Large intestine (tissue), 3 donors: Measurements from ENCODE around the gene NUP214. TPM values are rescaled to one million over a fixed set of nuclear protein-coding genes. Genes with fewer than 3 reads are reported as not detected.
"Not testable (repeated sequence)": the region's sequence is repeated elsewhere in the genome, so short reads cannot be mapped to it uniquely, and the experiment has no call there.

Experiments used
- DNase-seq, 2 donors: peaks; one replicate each; pipeline versions ENCODE4 v3.0.0 to v3.0.0-alpha.2; 2013
- H3K27ac ChIP-seq: one replicate; pipeline ENCODE4 v1.5.1; 2013; ENCODE audit warnings: low read length
- H3K27me3 ChIP-seq: 2 replicates; pipeline ENCODE4 v1.6.1; 2013; ENCODE audit warnings: low read length; ENCODE audit not compliant: control insufficient read depth, insufficient read depth
- H3K36me3 ChIP-seq: 2 replicates; pipeline ENCODE4 v1.6.1; 2013; ENCODE audit warnings: low read length; ENCODE audit not compliant: control insufficient read depth, insufficient read depth
- H3K4me1 ChIP-seq: one replicate; pipeline ENCODE4 v1.6.1; 2013; ENCODE audit warnings: low read length; ENCODE audit not compliant: control insufficient read depth, insufficient read depth
- H3K4me3 ChIP-seq: one replicate; pipeline ENCODE4 v1.5.1; 2013; ENCODE audit warnings: low read length
- H3K9me3 ChIP-seq: one replicate; pipeline ENCODE4 v1.6.1; 2013; ENCODE audit warnings: mild to moderate bottlenecking, low read depth, low read length, moderate library complexity; ENCODE audit not compliant: control insufficient read depth
- WGBS: methylation state at CpG from one replicate; pipeline ENCODE4 v1.1.5; 2013; ENCODE audit warnings: low lambda C conversion rate; ENCODE audit not compliant: insufficient coverage; 5-methylcytosine and 5-hydroxymethylcytosine counted together
- polyA plus RNA-seq: library from polyadenylated mRNA; unstranded; fragments of 120-200 nt; gene quantifications from one replicate; pipeline ENCODE4 v1.2.1, GENCODE V29; 2013

Gene NUP214
- polyA plus RNA-seq, 1 donor, result 29.1 TPM

DNA sequence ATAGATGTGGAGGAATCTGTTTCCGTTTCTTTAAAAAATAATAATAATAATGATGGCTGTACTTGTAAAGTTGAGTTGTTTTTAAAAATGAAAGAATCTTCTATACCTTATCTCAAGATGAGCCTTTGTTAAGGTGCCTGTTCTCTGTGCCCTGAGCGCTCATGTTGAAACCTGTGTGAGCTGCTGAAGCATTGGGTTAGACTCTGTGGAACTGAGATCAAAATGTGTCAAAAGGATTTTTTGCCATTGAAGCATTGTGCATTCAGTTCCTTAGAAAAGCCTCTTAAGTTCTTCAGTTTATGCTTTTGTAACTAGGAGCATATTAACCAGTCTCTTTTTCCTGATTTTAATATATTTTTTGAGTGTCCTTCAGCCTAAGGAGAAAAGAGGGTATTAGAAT, 67.7 kb downstream of the NUP214 start:
- Histone ChIP-seq H3K27ac (no peak overlapping the region), H3K27me3 (no peaks in the 10 kb centered on the region), H3K4me3 (no peak overlapping the region), H3K9me3 (no peaks in the 10 kb centered on the region), H3K36me3 (peaks cover 55% of the 10 kb centered on the region), H3K4me1 (no peaks in the 10 kb centered on the region)
- 100% methylated on average over 2 of the region's 2 CpGs for WGBS
- DNase-seq, result no peak

DNA sequence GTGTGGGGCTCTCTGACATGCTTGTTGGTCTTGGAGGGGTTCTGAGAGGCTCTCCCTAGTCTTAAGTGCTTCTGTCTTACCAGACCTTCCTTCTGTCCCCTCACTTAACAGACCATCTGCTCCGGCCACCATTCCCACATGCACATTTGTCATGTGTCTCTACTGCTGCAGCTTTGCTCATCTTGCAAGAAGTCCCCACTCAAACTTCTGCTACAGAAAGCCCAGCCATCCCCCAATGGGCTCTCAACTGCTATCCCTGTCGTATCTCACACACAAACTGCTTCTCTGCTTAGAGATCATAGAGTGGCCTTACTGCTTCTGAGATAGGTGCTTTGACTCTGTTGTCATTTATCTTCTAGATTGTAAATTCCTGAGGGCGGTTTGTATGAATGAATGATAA, 69.4 kb downstream of the NUP214 start:
- H3K27me3 ChIP-seq, result no peaks in the 10 kb centered on the region
- no peaks in the 10 kb centered on the region for H3K4me1 ChIP-seq
- no peak overlapping the region for H3K4me3 ChIP-seq
- H3K9me3 ChIP-seq, result no peaks in the 10 kb centered on the region
- WGBS, result no CpG with 5 or more reads among the region's 3 CpGs
- no peak overlapping the region for H3K27ac ChIP-seq
- no peak for DNase-seq
- H3K36me3 ChIP-seq, result peaks cover 62% of the 10 kb centered on the region

DNA sequence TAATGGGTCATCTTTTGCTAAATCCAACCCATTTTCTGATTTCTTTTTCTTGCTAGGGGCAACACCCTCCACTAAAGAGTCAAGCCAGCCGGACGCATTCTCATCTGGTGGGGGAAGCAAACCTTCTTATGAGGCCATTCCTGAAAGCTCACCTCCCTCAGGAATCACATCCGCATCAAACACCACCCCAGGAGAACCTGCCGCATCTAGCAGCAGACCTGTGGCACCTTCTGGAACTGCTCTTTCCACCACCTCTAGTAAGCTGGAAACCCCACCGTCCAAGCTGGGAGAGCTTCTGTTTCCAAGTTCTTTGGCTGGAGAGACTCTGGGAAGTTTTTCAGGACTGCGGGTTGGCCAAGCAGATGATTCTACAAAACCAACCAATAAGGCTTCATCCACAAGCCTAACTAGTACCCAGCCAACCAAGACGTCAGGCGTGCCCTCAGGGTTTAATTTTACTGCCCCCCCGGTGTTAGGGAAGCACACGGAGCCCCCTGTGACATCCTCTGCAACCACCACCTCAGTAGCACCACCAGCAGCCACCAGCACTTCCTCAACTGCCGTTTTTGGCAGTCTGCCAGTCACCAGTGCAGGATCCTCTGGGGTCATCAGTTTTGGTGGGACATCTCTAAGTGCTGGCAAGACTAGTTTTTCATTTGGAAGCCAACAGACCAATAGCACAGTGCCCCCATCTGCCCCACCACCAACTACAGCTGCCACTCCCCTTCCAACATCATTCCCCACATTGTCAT, 72.0 kb downstream of the NUP214 start:
- Histone ChIP-seq H3K4me1 (no peaks in the 10 kb centered on the region), H3K36me3 (peaks cover 66% of the 10 kb centered on the region), H3K27me3 (no peaks in the 10 kb centered on the region), H3K9me3 (no peaks in the 10 kb centered on the region), H3K4me3 (no peak overlapping the region), H3K27ac (no peak overlapping the region)
- no CpG with 5 or more reads among the region's 11 CpGs for WGBS
- DNase-seq, result no peak

DNA sequence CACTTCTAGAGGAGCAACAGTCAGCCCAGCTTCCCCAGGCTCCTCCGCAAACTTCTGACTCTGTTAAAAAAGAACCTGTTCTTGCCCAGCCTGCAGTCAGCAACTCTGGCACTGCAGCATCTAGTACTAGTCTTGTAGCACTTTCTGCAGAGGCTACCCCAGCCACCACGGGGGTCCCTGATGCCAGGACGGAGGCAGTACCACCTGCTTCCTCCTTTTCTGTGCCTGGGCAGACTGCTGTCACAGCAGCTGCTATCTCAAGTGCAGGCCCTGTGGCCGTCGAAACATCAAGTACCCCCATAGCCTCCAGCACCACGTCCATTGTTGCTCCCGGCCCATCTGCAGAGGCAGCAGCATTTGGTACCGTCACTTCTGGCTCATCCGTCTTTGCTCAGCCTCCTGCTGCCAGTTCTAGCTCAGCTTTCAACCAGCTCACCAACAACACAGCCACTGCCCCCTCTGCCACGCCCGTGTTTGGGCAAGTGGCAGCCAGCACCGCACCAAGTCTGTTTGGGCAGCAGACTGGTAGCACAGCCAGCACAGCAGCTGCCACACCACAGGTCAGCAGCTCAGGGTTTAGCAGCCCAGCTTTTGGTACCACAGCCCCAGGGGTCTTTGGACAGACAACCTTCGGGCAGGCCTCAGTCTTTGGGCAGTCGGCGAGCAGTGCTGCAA, 72.8 kb downstream of the NUP214 start:
- Histone ChIP-seq H3K9me3 (no peaks in the 10 kb centered on the region), H3K4me1 (no peaks in the 10 kb centered on the region), H3K27me3 (no peaks in the 10 kb centered on the region), H3K36me3 (peaks cover 64% of the 10 kb centered on the region), H3K27ac (no peak overlapping the region), H3K4me3 (no peak overlapping the region)
- 88% methylated on average over 3 of the region's 15 CpGs for WGBS
- DNase-seq, result no peak

DNA sequence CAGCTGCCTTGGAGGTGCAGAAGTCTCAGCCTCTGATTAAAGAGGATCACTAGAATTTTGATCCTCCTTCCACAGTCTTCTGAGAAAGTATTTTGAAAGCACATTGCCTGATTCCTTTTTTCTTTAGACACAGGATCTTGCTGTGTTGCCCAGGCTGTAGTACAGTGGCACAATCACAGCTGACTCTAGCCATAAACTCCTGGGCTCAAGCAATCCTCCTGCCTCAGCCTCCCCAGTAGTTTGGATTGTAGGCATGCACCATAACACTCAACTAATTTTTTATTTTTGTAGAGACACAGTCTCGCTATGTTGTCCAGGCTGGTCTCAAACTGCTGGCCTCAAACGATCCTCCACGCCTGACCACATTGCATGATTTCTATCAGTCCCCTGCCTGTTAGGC, 76.5 kb downstream of the NUP214 start:
- no peak overlapping the region for H3K4me3 ChIP-seq
- H3K27ac ChIP-seq, result no peak overlapping the region
- no peak for DNase-seq
- H3K36me3 ChIP-seq, result peaks cover 72% of the 10 kb centered on the region
- H3K9me3 ChIP-seq, result no peaks in the 10 kb centered on the region
- H3K4me1 ChIP-seq, result no peaks in the 10 kb centered on the region
- no peaks in the 10 kb centered on the region for H3K27me3 ChIP-seq
- no CpG with 5 or more reads among the region's 3 CpGs for WGBS

DNA sequence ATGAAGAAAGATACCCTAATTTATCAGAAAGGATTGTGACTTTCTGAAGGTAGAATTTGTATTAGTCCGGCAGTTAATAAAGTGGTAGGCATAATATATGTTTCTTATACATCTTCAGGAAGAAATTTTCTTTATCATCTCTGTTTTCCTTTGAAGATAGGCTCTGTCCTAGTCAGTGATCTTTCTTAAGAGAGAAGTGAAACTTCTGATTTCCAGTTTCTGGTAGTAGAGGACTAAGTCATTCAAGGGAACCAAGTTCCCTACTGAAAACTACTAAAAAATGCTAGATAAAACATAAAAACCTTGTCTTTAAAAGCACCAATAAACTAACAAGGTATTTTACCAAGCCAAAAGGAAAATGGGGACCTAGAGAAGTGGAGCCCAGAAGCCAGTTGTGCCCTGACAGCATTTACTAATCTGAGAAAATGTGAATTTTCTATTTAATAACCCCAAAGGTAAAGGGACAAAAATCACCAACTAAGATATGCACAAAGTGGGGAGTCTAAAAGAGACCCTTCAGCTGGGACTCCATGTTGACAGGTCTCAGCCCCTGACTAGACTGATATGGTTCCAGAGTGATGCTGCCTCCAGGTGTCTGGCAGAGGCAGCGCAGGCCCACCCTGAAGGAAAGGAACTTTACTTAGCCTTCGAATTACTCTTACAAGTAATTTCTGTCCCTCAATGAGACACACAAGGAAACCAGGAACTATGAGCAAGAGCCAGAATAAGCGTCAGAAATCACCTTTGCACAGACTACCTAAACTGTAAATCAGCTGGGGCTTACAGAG, 78.2 kb downstream of the NUP214 start:
- Histone ChIP-seq H3K9me3 (no peaks in the 10 kb centered on the region), H3K27me3 (no peaks in the 10 kb centered on the region), H3K36me3 (peaks cover 63% of the 10 kb centered on the region), H3K27ac (no peak overlapping the region), H3K4me1 (no peaks in the 10 kb centered on the region), H3K4me3 (no peak overlapping the region)
- DNase-seq, result no peak
- 85% methylated on average over 2 of the region's 4 CpGs for WGBS

DNA sequence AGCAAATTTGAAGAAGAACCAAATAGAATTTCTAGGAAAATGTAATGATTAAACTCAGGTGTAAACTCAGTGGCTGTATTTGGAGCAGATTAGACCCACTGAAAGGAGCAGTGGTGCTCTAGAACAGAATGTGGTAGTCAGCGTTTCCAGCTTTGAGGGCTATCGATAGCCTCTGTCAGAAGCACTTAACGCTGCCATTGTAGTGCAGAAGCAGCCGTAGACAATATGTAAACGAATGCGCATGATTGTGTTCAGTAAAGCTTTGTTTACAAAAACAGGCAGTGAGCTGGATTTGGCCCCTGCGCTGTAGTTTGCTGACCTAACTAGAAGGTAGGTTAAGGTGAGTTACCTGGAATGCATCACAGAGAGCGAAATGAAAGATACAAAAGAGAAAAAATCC, 78.9 kb downstream of the NUP214 start:
- peaks cover 62% of the 10 kb centered on the region for H3K36me3 ChIP-seq

DNA sequence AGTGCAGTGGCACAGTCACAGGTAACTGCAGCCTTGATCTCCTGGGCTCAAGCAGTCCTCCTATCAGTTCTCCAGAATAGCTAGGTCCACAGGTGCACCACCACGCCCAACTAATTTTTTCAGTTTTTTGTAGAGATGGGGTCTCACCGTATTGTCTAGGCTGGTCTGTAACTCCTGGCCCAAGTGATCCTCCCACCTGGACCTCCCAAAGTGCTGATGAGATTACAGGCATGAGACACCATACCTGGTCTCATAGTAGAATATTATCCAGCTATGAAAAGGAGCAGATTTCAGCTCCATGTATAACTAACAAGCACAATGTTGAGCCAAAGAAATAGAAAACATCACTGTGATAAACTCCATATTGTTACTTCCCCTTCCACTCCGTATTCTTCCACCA, 81.1 kb downstream of the NUP214 start:
- Histone ChIP-seq H3K9me3 (no peaks in the 10 kb centered on the region), H3K4me1 (no peaks in the 10 kb centered on the region), H3K27ac (no peak overlapping the region), H3K36me3 (peaks cover 59% of the 10 kb centered on the region), H3K27me3 (no peaks in the 10 kb centered on the region), H3K4me3 (no peak overlapping the region)
- WGBS, result no CpG with 5 or more reads among the region's 3 CpGs
- DNase-seq, result no peak

More for the DNA sequence above, 78.9 kb downstream of the NUP214 start:
- Histone ChIP-seq H3K4me1 (no peaks in the 10 kb centered on the region), H3K27ac (no peak overlapping the region), H3K27me3 (no peaks in the 10 kb centered on the region), H3K9me3 (no peaks in the 10 kb centered on the region), H3K4me3 (no peak overlapping the region)
- DNase-seq, result no peak
- whole genome bisulfite sequencing, result 83% methylated on average over 1 of the region's 8 CpGs

DNA sequence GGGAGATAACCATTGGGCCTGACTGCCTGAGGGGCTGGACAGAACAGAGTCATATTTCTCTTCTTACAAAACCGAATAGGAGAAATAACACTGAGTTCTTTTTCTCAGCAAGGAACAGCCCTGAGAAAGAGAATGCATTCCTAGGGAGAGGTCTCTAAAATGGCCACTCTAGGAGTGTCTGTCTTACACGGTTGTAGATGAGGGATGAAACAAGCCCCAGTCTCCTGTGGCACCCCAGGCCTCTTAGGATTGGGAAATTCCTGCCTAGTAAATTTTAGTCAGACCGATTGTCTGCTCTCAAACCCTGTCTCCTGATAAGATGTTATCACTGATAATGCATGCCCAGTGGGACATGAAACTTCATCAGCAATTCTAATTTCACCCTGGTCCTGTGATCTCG, 86.5 kb downstream of the NUP214 start:
- not testable (repeated sequence) for DNase-seq, H3K4me1 ChIP-seq, H3K4me3 ChIP-seq, H3K9me3 ChIP-seq, H3K27ac ChIP-seq, H3K27me3 ChIP-seq
- 100% methylated on average over 1 of the region's 4 CpGs for WGBS
- peaks cover 32% of the 10 kb centered on the region for H3K36me3 ChIP-seq

DNA sequence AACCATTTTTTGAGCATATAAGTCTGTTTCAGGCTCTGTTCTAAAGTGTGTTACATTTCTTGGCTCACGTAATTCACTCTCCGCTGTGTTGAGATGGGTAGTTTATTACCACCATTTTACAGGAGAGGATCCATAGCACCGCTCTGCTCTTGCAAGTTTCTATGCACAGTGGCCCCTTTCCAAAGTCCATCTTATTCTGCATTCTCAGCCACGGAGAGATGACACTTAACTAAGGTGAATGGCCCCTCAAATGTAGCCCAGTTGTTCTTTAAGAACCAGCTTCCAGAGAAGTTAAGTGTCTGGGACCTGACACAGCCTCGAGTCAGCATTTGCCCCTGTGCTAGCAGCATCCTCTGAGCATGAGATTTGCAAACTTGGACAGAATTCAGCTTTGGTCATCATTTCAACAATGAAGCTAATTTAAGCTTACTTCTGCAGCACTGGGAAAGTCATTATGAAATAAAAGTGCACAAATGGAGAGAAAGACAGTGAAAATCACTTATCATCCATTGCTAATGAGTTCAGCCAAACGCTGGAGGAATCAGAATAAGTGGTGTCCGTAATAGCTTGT, 89.0 kb downstream of the NUP214 start:
- Histone ChIP-seq H3K4me3 (no peak overlapping the region), H3K36me3 (peaks cover 33% of the 10 kb centered on the region), H3K9me3 (no peaks in the 10 kb centered on the region), H3K4me1 (peaks cover 4% of the 10 kb centered on the region), H3K27ac (peak overlapping the region; percentile 82), H3K27me3 (no peaks in the 10 kb centered on the region)
- DNase-seq, result peak; percentile 72 to 84
- 80% methylated on average over 1 of the region's 7 CpGs for WGBS
